ENCODE measurements around the gene PTGES2.

PTGES2 gene

DNA sequence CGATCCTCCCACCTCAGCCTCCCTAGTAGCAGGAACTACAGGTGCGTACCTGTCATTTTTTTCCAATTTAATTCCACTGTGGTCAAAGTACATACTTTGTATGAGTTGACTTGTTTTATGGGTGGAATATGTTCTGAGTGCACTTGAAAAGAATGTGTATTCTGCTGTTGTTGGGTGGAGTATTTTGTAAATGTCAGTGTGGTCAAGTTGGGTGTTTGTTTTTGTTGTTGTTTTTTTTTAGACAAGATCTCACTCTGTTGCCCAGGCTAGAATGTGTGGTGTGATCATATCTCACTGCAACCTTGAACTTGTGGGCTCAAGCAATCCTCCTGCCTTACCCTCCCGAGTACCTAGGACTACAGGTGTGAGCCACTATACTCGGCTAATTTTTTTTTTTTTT lies 41.6 kb downstream of the PTGES2 start:
- Histone ChIP-seq H3K4me3 (ENCODE audit: low read length) (no peak overlapping the region), H3K27me3 (ENCODE audit: control insufficient read depth, low read length) (no peaks in the 10 kb centered on the region), H3K4me2 (ENCODE audit: low read length) (no peak overlapping the region), H3K27ac (ENCODE audit: low read depth, low read length) (no peak overlapping the region), H3K9me3 (ENCODE audit: control insufficient read depth, insufficient read depth, low read length) (no peaks in the 10 kb centered on the region), H3K4me1 (ENCODE audit: control insufficient read depth, low read length) (no peaks in the 10 kb centered on the region), H4K20me1 (ENCODE audit: control insufficient read depth, insufficient read depth, low read depth, low read length) (no peaks in the 10 kb centered on the region; the same call in 1 of the 2 replicates), H3K9me2 (replicated peaks; ENCODE audit: control insufficient read depth, low read length) (no peaks in the 10 kb centered on the region), H3K79me2 (ENCODE audit: control insufficient read depth, low read length) (peaks cover 51% of the 10 kb centered on the region), H3K36me3 (ENCODE audit: control insufficient read depth, low read length) (peaks cover 5% of the 10 kb centered on the region), H3F3A (ENCODE audit: control insufficient read depth, insufficient read depth) (peaks cover 5% of the 10 kb centered on the region; the same call in 1 of the 2 replicates)
- TF ChIP-seq EZH2phosphoT487 (IDR thresholded peaks at IDR 0.05; ENCODE audit: borderline replicate concordance, low read length) = no peak
- TF ChIP-seq, protein P1, sequence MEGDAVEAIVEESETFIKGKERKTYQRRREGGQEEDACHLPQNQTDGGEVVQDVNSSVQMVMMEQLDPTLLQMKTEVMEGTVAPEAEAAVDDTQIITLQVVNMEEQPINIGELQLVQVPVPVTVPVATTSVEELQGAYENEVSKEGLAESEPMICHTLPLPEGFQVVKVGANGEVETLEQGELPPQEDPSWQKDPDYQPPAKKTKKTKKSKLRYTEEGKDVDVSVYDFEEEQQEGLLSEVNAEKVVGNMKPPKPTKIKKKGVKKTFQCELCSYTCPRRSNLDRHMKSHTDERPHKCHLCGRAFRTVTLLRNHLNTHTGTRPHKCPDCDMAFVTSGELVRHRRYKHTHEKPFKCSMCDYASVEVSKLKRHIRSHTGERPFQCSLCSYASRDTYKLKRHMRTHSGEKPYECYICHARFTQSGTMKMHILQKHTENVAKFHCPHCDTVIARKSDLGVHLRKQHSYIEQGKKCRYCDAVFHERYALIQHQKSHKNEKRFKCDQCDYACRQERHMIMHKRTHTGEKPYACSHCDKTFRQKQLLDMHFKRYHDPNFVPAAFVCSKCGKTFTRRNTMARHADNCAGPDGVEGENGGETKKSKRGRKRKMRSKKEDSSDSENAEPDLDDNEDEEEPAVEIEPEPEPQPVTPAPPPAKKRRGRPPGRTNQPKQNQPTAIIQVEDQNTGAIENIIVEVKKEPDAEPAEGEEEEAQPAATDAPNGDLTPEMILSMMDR (IDR thresholded peaks at IDR 0.05; ENCODE audit: low read depth, low read length, poor library complexity, severe bottlenecking) = no peak

DNA sequence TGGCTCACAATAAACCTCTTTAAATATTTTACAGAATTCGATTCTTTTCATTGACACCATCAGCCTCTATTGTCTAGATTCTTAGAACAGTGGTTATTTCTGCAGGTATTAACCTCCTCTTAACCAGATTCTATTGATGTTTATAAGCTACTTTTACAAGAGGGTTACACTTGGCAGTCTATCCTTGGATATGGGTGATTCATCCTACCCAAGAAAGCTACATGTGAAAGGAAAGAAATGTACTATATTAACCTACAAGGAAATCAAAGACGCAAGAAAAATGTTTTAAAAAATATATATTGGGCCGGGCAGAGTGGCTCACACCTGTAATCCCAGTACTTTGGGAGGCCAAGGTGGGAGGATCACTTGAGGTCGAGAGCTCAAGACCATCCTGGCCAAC lies 42.8 kb downstream of the PTGES2 start:
- no peaks in the 10 kb centered on the region for H3K9me2 ChIP-seq (replicated peaks; ENCODE audit: control insufficient read depth, low read length)
- H3K36me3 ChIP-seq (ENCODE audit: control insufficient read depth, low read length) = peaks cover 5% of the 10 kb centered on the region
- no peak overlapping the region for H3K4me2 ChIP-seq (ENCODE audit: low read length)
- H4K20me1 ChIP-seq (ENCODE audit: control insufficient read depth, insufficient read depth, low read depth, low read length) = no peaks in the 10 kb centered on the region; the same call in 1 of the 2 replicates
- H3K79me2 ChIP-seq (ENCODE audit: control insufficient read depth, low read length) = peaks cover 49% of the 10 kb centered on the region
- no peaks in the 10 kb centered on the region for H3K4me1 ChIP-seq (ENCODE audit: control insufficient read depth, low read length)
- peaks cover 5% of the 10 kb centered on the region; the same call in 1 of the 2 replicates for H3F3A ChIP-seq (ENCODE audit: control insufficient read depth, insufficient read depth)
- TF ChIP-seq, protein P1 (IDR thresholded peaks at IDR 0.05; ENCODE audit: low read depth, low read length, poor library complexity, severe bottlenecking) = no peak
- no peak for TF ChIP-seq EZH2phosphoT487 (IDR thresholded peaks at IDR 0.05; ENCODE audit: borderline replicate concordance, low read length)
- no peaks in the 10 kb centered on the region for H3K9me3 ChIP-seq (ENCODE audit: control insufficient read depth, insufficient read depth, low read length)
- no peaks in the 10 kb centered on the region for H3K27me3 ChIP-seq (ENCODE audit: control insufficient read depth, low read length)
- no peak overlapping the region for H3K4me3 ChIP-seq (ENCODE audit: low read length)
- H3K27ac ChIP-seq (ENCODE audit: low read depth, low read length) = no peak overlapping the region

DNA sequence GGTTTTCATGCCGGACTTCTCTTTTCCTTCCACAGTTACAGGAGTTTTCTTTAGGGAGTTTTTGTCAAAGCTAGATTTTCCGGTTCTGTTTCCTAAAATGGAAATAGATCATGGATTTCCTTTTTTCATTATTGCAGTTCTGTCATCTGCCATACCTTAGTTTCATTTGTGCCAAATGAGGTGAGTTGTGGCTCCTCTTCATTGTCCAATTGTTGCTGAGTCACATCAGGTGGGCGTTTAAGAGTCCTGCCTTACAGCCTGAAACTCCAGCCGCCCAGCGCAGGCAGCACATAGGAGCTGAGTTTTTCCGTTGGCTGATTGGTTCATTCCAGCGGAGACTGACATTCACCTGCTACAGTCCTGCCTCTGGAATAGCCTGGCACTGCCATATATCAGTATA lies 45.4 kb downstream of the PTGES2 start:
- no peaks in the 10 kb centered on the region; the same call in 1 of the 2 replicates for H4K20me1 ChIP-seq (ENCODE audit: control insufficient read depth, insufficient read depth, low read depth, low read length)
- no peaks in the 10 kb centered on the region for H3K27me3 ChIP-seq (ENCODE audit: control insufficient read depth, low read length)
- peaks cover 5% of the 10 kb centered on the region for H3K36me3 ChIP-seq (ENCODE audit: control insufficient read depth, low read length)
- H3K9me3 ChIP-seq (ENCODE audit: control insufficient read depth, insufficient read depth, low read length) = no peaks in the 10 kb centered on the region
- H3K4me3 ChIP-seq (ENCODE audit: low read length) = no peak overlapping the region
- no peak overlapping the region for H3K27ac ChIP-seq (ENCODE audit: low read depth, low read length)
- TF ChIP-seq, protein P1 (IDR thresholded peaks at IDR 0.05; ENCODE audit: low read depth, low read length, poor library complexity, severe bottlenecking) = no peak
- no peak overlapping the region for H3K4me2 ChIP-seq (ENCODE audit: low read length)
- peaks cover 54% of the 10 kb centered on the region for H3K79me2 ChIP-seq (ENCODE audit: control insufficient read depth, low read length)
- H3F3A ChIP-seq (ENCODE audit: control insufficient read depth, insufficient read depth) = peaks cover 5% of the 10 kb centered on the region; the same call in 1 of the 2 replicates
- H3K9me2 ChIP-seq (replicated peaks; ENCODE audit: control insufficient read depth, low read length) = no peaks in the 10 kb centered on the region
- H3K4me1 ChIP-seq (ENCODE audit: control insufficient read depth, low read length) = no peaks in the 10 kb centered on the region
